Rectal smooth muscle tissue (tissue), 1 donor: ENCODE data around the gene TPRA1.

Experiments used
- H3K27ac ChIP-seq: one replicate; pipeline ENCODE4 v1.7.0; 2013; ENCODE audit warnings: low read depth, low read length, inconsistent platforms
- H3K27me3 ChIP-seq: one replicate; pipeline ENCODE4 v1.7.0; 2013; ENCODE audit warnings: low read length; ENCODE audit not compliant: control insufficient read depth, insufficient read depth
- H3K36me3 ChIP-seq: one replicate; pipeline ENCODE4 v1.7.0; 2013; ENCODE audit warnings: low read length; ENCODE audit not compliant: control insufficient read depth, insufficient read depth
- H3K4me1 ChIP-seq: one replicate; pipeline ENCODE4 v1.7.0; 2013; ENCODE audit warnings: low read length; ENCODE audit not compliant: control insufficient read depth, insufficient read depth
- H3K4me3 ChIP-seq: one replicate; pipeline ENCODE4 v1.7.0; 2013; ENCODE audit warnings: low read length
- H3K9ac ChIP-seq: one replicate; pipeline ENCODE4 v1.7.0; 2013; ENCODE audit warnings: low read length

The TPRA1 gene

GRCh38 chr3:127628426-127628787, 37.9 kb upstream of the TPRA1 start:
- Histone ChIP-seq H3K4me3 (no peak overlapping the region), H3K4me1 (no peaks in the 10 kb centered on the region), H3K9ac (no peak overlapping the region), H3K27me3 (peaks cover 4% of the 10 kb centered on the region), H3K27ac (no peak overlapping the region), H3K36me3 (no peaks in the 10 kb centered on the region)

- H3K4me1 ChIP-seq: no peaks in the 10 kb centered on the region
- no peak overlapping the region for H3K27ac ChIP-seq
- H3K36me3 ChIP-seq: peaks cover 11% of the 10 kb centered on the region
- no peaks in the 10 kb centered on the region for H3K27me3 ChIP-seq
- no peak overlapping the region for H3K4me3 ChIP-seq
- no peak overlapping the region for H3K9ac ChIP-seq
These were observed 35.3 kb upstream of the TPRA1 start for GRCh38 chr3:127625821-127626220.

- Histone ChIP-seq H3K9ac (no peak overlapping the region), H3K4me1 (no peaks in the 10 kb centered on the region), H3K27me3 (no peaks in the 10 kb centered on the region), H3K4me3 (no peak overlapping the region), H3K27ac (no peak overlapping the region), H3K36me3 (peaks cover 13% of the 10 kb centered on the region)
These were observed 33.5 kb upstream of the TPRA1 start for GRCh38 chr3:127624063-127624462.

GRCh38 chr3:127622772-127623576, 32.4 kb upstream of the TPRA1 start:
- no peak overlapping the region for H3K27ac ChIP-seq
- no peaks in the 10 kb centered on the region for H3K4me1 ChIP-seq
- H3K27me3 ChIP-seq: no peaks in the 10 kb centered on the region
- H3K4me3 ChIP-seq: no peak overlapping the region
- H3K9ac ChIP-seq: no peak overlapping the region
- peaks cover 13% of the 10 kb centered on the region for H3K36me3 ChIP-seq

- H3K36me3 ChIP-seq: peaks cover 13% of the 10 kb centered on the region
- H3K4me1 ChIP-seq: no peaks in the 10 kb centered on the region
- H3K4me3 ChIP-seq: no peak overlapping the region
- H3K9ac ChIP-seq: no peak overlapping the region
- H3K27me3 ChIP-seq: no peaks in the 10 kb centered on the region
- H3K27ac ChIP-seq: no peak overlapping the region
These were observed 31.5 kb upstream of the TPRA1 start for GRCh38 chr3:127622031-127622430.

GRCh38 chr3:127620637-127621375, 30.3 kb upstream of the TPRA1 start:
- Histone ChIP-seq H3K27ac (no peak overlapping the region), H3K27me3 (no peaks in the 10 kb centered on the region), H3K4me1 (no peaks in the 10 kb centered on the region), H3K4me3 (no peak overlapping the region), H3K36me3 (peaks cover 13% of the 10 kb centered on the region), H3K9ac (no peak overlapping the region)

GRCh38 chr3:127618891-127619290, 28.4 kb upstream of the TPRA1 start:
- Histone ChIP-seq H3K4me1 (no peaks in the 10 kb centered on the region), H3K9ac (no peak overlapping the region), H3K4me3 (no peak overlapping the region), H3K36me3 (peaks cover 13% of the 10 kb centered on the region), H3K27ac (no peak overlapping the region), H3K27me3 (no peaks in the 10 kb centered on the region)

- Histone ChIP-seq H3K4me3 (no peak overlapping the region), H3K27me3 (no peaks in the 10 kb centered on the region), H3K36me3 (peaks cover 11% of the 10 kb centered on the region), H3K9ac (no peak overlapping the region), H3K4me1 (no peaks in the 10 kb centered on the region), H3K27ac (no peak overlapping the region)
These were observed 26.5 kb upstream of the TPRA1 start for GRCh38 chr3:127616836-127617605.

GRCh38 chr3:127615631-127616305, 25.2 kb upstream of the TPRA1 start:
- no peak overlapping the region for H3K9ac ChIP-seq
- no peak overlapping the region for H3K27ac ChIP-seq
- peaks cover under 1% of the 10 kb centered on the region for H3K36me3 ChIP-seq
- H3K4me3 ChIP-seq: no peak overlapping the region
- H3K4me1 ChIP-seq: no peaks in the 10 kb centered on the region
- H3K27me3 ChIP-seq: no peaks in the 10 kb centered on the region

- Histone ChIP-seq H3K9ac (no peak overlapping the region), H3K4me1 (no peaks in the 10 kb centered on the region), H3K36me3 (no peaks in the 10 kb centered on the region), H3K27ac (no peak overlapping the region), H3K4me3 (no peak overlapping the region), H3K27me3 (no peaks in the 10 kb centered on the region)
These were observed 24.5 kb upstream of the TPRA1 start for GRCh38 chr3:127614928-127615589.

- Histone ChIP-seq H3K27me3 (no peaks in the 10 kb centered on the region), H3K9ac (no peak overlapping the region), H3K4me1 (no peaks in the 10 kb centered on the region), H3K27ac (no peak overlapping the region), H3K4me3 (no peak overlapping the region), H3K36me3 (peaks cover 7% of the 10 kb centered on the region)
These were observed 22.9 kb upstream of the TPRA1 start for GRCh38 chr3:127613406-127613805.
